K562 (cell line): ENCODE measurements around the gene SLC25A21. TPM values are rescaled to one million over a fixed set of nuclear protein-coding genes. Genes with fewer than 3 reads are reported as not detected.

Source experiments
- BRF1 ChIP-seq: IDR thresholded peaks from 3 replicates; pipeline ENCODE4 v1.6.1; 2011; ENCODE audit warnings: borderline replicate concordance, mild to moderate bottlenecking; ENCODE audit not compliant: insufficient read length; ENCODE audit errors: extremely low read depth
- E2F5 ChIP-seq: sonication (generic); formaldehyde crosslinking; IDR thresholded peaks from 2 replicates; pipeline ENCODE4 v1.8.0; 2022; ENCODE audit warnings: mild to moderate bottlenecking, missing genetic modification reagents
- EWSR1 ChIP-seq: fragments of 450-650 bp; IDR thresholded peaks from 2 replicates; pipeline ENCODE4 v1.6.1; 2018; ENCODE audit warnings: borderline replicate concordance, mild to moderate bottlenecking, low read depth, moderate library complexity; ENCODE audit not compliant: partially characterized antibody
- FUS ChIP-seq: fragments of 200-400 bp; formaldehyde crosslinking; optimal IDR thresholded peaks from 2 replicates; pipeline ENCODE3; 2017; ENCODE audit warnings: low read depth, low read length
- MTA2 ChIP-seq: fragments of 450-650 bp; IDR thresholded peaks from 2 replicates; pipeline ENCODE4 v1.6.1; 2016; ENCODE audit warnings: low read depth
- PCBP1 ChIP-seq: fragments of 200-400 bp; formaldehyde crosslinking; IDR thresholded peaks from 2 replicates; pipeline ENCODE4 v1.6.1; 2018; ENCODE audit warnings: mild to moderate bottlenecking, low read depth, low read length; ENCODE audit not compliant: poor library complexity, severe bottlenecking
- RBM25 ChIP-seq: fragments of 200-400 bp; formaldehyde crosslinking; IDR thresholded peaks from 2 replicates; pipeline ENCODE4 v1.6.1; 2018; ENCODE audit warnings: low read length, low read depth, moderate library complexity; ENCODE audit not compliant: severe bottlenecking
- SMARCC2 ChIP-seq: fragments of 450-650 bp; IDR thresholded peaks from 2 replicates; pipeline ENCODE4 v1.6.1; 2017; ENCODE audit warnings: antibody characterized with exemption, moderate library complexity, mild to moderate bottlenecking, low read depth
- TCF3 ChIP-seq: sonication (generic); formaldehyde crosslinking; IDR thresholded peaks from 2 replicates; pipeline ENCODE4 v1.4.0; 2020; ENCODE audit warnings: mild to moderate bottlenecking, missing genetic modification reagents
- ZC3H11A ChIP-seq: IDR thresholded peaks from 2 replicates; pipeline ENCODE4 v1.6.1; 2012; ENCODE audit warnings: low read depth, low read length, improper control_type of control experiment
- ZNF583 ChIP-seq: fragments of 250-450 bp; sonication (Bioruptor Pico); IDR thresholded peaks from 2 replicates; pipeline ENCODE4 v1.4.0; 2020
- ZNF592 ChIP-seq: fragments of 450-650 bp; IDR thresholded peaks from 2 replicates; pipeline ENCODE4 v1.6.1; 2017; ENCODE audit warnings: antibody characterized with exemption, mild to moderate bottlenecking
- polyA plus RNA-seq, 8 experiments: library from polyadenylated mRNA; depleted of rRNA in 4 of 8; stranded (reverse) in 5 of 8; unstranded in 3 of 8; fragments of >200 nt; fragmentation: Nextera tagmentation in 2 of 8; fragmentation: Illumina TruSeq in 1 of 8; extraction: Ambion mirVana in 2 of 8; extraction: Trizol in 1 of 8; gene quantifications; 2 replicates each; pipeline versions ENCODE4 v1.2.1 to v1.2.3, GENCODE V29; 2011 to 2014; ENCODE audit warnings: inconsistent platforms in 1 of 8, missing spikeins in 1 of 8
- total RNA-seq, 7 experiments: library from RNA; depleted of rRNA in 6 of 7; stranded (reverse); fragments of >200 nt in 6 of 7; fragmentation: Illumina TruSeq in 2 of 7; extraction: Trizol in 2 of 7; gene quantifications; 2 replicates each; pipeline versions ENCODE4 v1.2.1 to v1.2.3, GENCODE V29; 2011 to 2021; ENCODE audit warnings: low replicate concordance in 1 of 7
- TF ChIP-seq, protein P1 (sequence below): fragments of 450-650 bp; IDR thresholded peaks from 2 replicates; pipeline ENCODE4 v1.6.1; 2017; ENCODE audit warnings: antibody characterized with exemption
- TF ChIP-seq, protein P2 (sequence below): sonication (generic); formaldehyde crosslinking; IDR thresholded peaks from 2 replicates; pipeline ENCODE4 v1.8.0; 2022; ENCODE audit warnings: mild to moderate bottlenecking, missing genetic modification reagents
- TF ChIP-seq, protein P3 (sequence below): sonication (generic); formaldehyde crosslinking; IDR thresholded peaks from 2 replicates; pipeline ENCODE4 v1.8.1; 2023; ENCODE audit warnings: mild to moderate bottlenecking, missing genetic modification reagents

SLC25A21 gene
- total and polyA plus RNA-seq, 9 of the 15 experiments (the other 6 are each of a cell fraction or from before 2014, with no cell fraction given) = 15.2 to 46.7 (median 28.7) TPM

GRCh38 chr14:36976571-36977023 is 195.8 kb downstream of the SLC25A21 start (continued):
- TF ChIP-seq, protein P1, sequence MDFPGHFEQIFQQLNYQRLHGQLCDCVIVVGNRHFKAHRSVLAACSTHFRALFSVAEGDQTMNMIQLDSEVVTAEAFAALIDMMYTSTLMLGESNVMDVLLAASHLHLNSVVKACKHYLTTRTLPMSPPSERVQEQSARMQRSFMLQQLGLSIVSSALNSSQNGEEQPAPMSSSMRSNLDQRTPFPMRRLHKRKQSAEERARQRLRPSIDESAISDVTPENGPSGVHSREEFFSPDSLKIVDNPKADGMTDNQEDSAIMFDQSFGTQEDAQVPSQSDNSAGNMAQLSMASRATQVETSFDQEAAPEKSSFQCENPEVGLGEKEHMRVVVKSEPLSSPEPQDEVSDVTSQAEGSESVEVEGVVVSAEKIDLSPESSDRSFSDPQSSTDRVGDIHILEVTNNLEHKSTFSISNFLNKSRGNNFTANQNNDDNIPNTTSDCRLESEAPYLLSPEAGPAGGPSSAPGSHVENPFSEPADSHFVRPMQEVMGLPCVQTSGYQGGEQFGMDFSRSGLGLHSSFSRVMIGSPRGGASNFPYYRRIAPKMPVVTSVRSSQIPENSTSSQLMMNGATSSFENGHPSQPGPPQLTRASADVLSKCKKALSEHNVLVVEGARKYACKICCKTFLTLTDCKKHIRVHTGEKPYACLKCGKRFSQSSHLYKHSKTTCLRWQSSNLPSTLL = no peak
- TF ChIP-seq RBM25 (no peak), SMARCC2 (no peak; the same call in 1 of the 2 replicates), ZNF592 (peak; percentile 94), MTA2 (no peak; the same call in 1 of the 2 replicates), E2F5 (CRISPR knock-in tag) (no peak), ZC3H11A (no peak), BRF1 (no peak), ZNF583 (0 out of 2 replicates have a peak, but pooled peaks have one; percentile 59), TCF3 (CRISPR knock-in tag) (peak; percentile 46), PCBP1 (no peak), FUS (no peak), EWSR1 (no peak)
- TF ChIP-seq, protein P2, sequence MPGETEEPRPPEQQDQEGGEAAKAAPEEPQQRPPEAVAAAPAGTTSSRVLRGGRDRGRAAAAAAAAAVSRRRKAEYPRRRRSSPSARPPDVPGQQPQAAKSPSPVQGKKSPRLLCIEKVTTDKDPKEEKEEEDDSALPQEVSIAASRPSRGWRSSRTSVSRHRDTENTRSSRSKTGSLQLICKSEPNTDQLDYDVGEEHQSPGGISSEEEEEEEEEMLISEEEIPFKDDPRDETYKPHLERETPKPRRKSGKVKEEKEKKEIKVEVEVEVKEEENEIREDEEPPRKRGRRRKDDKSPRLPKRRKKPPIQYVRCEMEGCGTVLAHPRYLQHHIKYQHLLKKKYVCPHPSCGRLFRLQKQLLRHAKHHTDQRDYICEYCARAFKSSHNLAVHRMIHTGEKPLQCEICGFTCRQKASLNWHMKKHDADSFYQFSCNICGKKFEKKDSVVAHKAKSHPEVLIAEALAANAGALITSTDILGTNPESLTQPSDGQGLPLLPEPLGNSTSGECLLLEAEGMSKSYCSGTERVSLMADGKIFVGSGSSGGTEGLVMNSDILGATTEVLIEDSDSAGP (CRISPR knock-in tag) = no peak
- TF ChIP-seq, protein P3, sequence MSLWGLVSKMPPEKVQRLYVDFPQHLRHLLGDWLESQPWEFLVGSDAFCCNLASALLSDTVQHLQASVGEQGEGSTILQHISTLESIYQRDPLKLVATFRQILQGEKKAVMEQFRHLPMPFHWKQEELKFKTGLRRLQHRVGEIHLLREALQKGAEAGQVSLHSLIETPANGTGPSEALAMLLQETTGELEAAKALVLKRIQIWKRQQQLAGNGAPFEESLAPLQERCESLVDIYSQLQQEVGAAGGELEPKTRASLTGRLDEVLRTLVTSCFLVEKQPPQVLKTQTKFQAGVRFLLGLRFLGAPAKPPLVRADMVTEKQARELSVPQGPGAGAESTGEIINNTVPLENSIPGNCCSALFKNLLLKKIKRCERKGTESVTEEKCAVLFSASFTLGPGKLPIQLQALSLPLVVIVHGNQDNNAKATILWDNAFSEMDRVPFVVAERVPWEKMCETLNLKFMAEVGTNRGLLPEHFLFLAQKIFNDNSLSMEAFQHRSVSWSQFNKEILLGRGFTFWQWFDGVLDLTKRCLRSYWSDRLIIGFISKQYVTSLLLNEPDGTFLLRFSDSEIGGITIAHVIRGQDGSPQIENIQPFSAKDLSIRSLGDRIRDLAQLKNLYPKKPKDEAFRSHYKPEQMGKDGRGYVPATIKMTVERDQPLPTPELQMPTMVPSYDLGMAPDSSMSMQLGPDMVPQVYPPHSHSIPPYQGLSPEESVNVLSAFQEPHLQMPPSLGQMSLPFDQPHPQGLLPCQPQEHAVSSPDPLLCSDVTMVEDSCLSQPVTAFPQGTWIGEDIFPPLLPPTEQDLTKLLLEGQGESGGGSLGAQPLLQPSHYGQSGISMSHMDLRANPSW (CRISPR knock-in tag) = no peak
